ENCODE data around the gene PTPRM.

PTPRM gene

DNA sequence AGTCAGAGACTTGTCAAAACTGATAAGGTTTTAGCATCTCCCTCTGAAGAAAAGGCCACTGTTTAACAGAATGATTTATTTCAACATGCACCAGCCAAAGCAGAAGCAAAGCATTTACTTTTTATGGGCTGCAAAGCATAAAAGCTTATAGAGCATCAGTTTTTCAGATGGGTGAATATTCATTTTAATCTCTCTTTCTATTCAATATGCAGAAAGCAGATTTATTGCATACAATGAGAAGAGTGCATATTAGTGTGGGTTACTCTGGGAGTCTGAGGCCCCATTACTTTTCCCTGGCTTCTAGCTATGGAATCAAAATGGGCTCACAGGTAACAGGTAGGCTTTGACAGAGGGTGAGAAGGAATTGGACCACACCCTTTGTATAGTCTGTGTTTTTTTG is 9.0 kb downstream of the PTPRM start:
- H3K79me2 ChIP-seq (ENCODE audit: insufficient read depth, low read length): no peaks in the 10 kb centered on the region
- H4K20me1 ChIP-seq (ENCODE audit: insufficient read depth, low read length): no peaks in the 10 kb centered on the region
- ATAC-seq (ENCODE audit: insufficient read depth, low read depth) (no peak), DNase-seq (no peak)
- no peaks in the 10 kb centered on the region for H3K9me3 ChIP-seq (ENCODE audit: insufficient read depth, low read length, severe bottlenecking)
- H3K27ac ChIP-seq (ENCODE audit: low read length): no peak overlapping the region
- no peak overlapping the region for H3K9ac ChIP-seq (ENCODE audit: low read depth, low read length)
- no peak overlapping the region for H3K4me2 ChIP-seq (ENCODE audit: insufficient read depth, low read length)
- H3K36me3 ChIP-seq (ENCODE audit: insufficient read depth, low read length): no peaks in the 10 kb centered on the region
- H3K4me3 ChIP-seq (ENCODE audit: low read depth in 1 of 2, low read length in 2 of 2): no peak overlapping the region
- no peak overlapping the region for H2AFZ ChIP-seq (ENCODE audit: low read depth, low read length)
- H3K27me3 ChIP-seq (ENCODE audit: insufficient read depth, low read length, poor library complexity): no peaks in the 10 kb centered on the region
- TF ChIP-seq, protein P1, sequence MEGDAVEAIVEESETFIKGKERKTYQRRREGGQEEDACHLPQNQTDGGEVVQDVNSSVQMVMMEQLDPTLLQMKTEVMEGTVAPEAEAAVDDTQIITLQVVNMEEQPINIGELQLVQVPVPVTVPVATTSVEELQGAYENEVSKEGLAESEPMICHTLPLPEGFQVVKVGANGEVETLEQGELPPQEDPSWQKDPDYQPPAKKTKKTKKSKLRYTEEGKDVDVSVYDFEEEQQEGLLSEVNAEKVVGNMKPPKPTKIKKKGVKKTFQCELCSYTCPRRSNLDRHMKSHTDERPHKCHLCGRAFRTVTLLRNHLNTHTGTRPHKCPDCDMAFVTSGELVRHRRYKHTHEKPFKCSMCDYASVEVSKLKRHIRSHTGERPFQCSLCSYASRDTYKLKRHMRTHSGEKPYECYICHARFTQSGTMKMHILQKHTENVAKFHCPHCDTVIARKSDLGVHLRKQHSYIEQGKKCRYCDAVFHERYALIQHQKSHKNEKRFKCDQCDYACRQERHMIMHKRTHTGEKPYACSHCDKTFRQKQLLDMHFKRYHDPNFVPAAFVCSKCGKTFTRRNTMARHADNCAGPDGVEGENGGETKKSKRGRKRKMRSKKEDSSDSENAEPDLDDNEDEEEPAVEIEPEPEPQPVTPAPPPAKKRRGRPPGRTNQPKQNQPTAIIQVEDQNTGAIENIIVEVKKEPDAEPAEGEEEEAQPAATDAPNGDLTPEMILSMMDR (IDR thresholded peaks at IDR 0.05; ENCODE audit: borderline replicate concordance, extremely low read depth, low read length, poor library complexity, severe bottlenecking): no peak
- TF ChIP-seq EZH2 (IDR thresholded peaks at IDR 0.05; ENCODE audit: borderline replicate concordance, low read depth, low read length, severe bottlenecking): no peak
- H3K4me1 ChIP-seq (ENCODE audit: insufficient read depth, low read length): no peaks in the 10 kb centered on the region

DNA sequence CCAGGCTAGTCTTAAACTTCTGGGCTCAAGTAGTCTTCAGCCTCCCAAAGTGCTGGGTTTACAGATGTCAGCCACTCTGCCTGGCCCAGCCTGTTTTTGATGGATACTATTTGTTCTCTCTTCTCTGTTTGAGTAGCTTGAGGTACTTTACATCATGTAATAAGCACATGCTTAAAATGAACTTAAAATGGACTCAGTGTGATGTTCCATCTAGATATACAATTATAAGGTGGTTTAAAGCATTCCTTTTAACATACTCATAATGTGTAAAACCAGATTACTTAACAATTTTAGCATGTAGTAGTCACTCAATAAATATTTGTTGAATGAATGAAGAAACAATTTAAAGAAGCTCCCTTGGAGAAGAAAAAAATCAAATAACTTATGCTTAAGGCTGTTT is 9.6 kb downstream of the PTPRM start:
- Histone ChIP-seq H4K20me1 (ENCODE audit: insufficient read depth, low read length) (no peaks in the 10 kb centered on the region), H3K4me3 (ENCODE audit: low read depth in 1 of 2, low read length in 2 of 2) (no peak overlapping the region), H3K4me1 (ENCODE audit: insufficient read depth, low read length) (no peaks in the 10 kb centered on the region), H3K79me2 (ENCODE audit: insufficient read depth, low read length) (no peaks in the 10 kb centered on the region), H3K36me3 (ENCODE audit: insufficient read depth, low read length) (no peaks in the 10 kb centered on the region), H3K4me2 (ENCODE audit: insufficient read depth, low read length) (no peak overlapping the region), H3K9me3 (ENCODE audit: insufficient read depth, low read length, severe bottlenecking) (no peaks in the 10 kb centered on the region), H2AFZ (ENCODE audit: low read depth, low read length) (no peak overlapping the region), H3K27me3 (ENCODE audit: insufficient read depth, low read length, poor library complexity) (no peaks in the 10 kb centered on the region), H3K9ac (ENCODE audit: low read depth, low read length) (no peak overlapping the region), H3K27ac (ENCODE audit: low read length) (no peak overlapping the region)
- ATAC-seq (ENCODE audit: insufficient read depth, low read depth) (no peak), DNase-seq (no peak)
- TF ChIP-seq, protein P1 (IDR thresholded peaks at IDR 0.05; ENCODE audit: borderline replicate concordance, extremely low read depth, low read length, poor library complexity, severe bottlenecking): no peak
- no peak for TF ChIP-seq EZH2 (IDR thresholded peaks at IDR 0.05; ENCODE audit: borderline replicate concordance, low read depth, low read length, severe bottlenecking)

DNA sequence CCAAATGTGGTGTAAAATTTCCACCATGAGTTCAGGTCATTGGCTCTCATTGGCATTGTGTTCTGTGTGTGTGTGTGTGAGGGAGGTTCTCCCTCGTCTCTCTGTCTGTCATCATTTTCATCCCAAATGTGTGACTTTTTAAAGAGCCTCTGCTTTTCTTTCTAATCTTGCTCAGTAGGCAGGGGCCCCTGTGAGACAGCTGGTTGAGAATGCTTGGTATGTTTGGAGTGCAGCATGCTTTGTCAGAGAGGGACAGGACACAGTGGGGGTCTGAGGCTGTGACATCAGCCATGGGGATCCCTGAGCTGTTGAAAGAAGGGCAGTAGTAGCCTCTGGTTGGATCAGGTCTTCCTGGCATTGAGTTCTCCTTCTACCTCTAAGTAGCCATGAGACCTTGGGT is 10.6 kb downstream of the PTPRM start:
- DNase-seq (no peak), ATAC-seq (ENCODE audit: insufficient read depth, low read depth) (no peak)
- no peak for TF ChIP-seq EZH2 (IDR thresholded peaks at IDR 0.05; ENCODE audit: borderline replicate concordance, low read depth, low read length, severe bottlenecking)
- TF ChIP-seq, protein P1 (IDR thresholded peaks at IDR 0.05; ENCODE audit: borderline replicate concordance, extremely low read depth, low read length, poor library complexity, severe bottlenecking): no peak
- Histone ChIP-seq H3K9ac (ENCODE audit: low read depth, low read length) (no peak overlapping the region), H2AFZ (ENCODE audit: low read depth, low read length) (no peak overlapping the region), H3K36me3 (ENCODE audit: insufficient read depth, low read length) (no peaks in the 10 kb centered on the region), H3K27ac (ENCODE audit: low read length) (no peak overlapping the region), H3K79me2 (ENCODE audit: insufficient read depth, low read length) (no peaks in the 10 kb centered on the region), H4K20me1 (ENCODE audit: insufficient read depth, low read length) (no peaks in the 10 kb centered on the region), H3K4me3 (ENCODE audit: low read depth in 1 of 2, low read length in 2 of 2) (no peak overlapping the region), H3K4me1 (ENCODE audit: insufficient read depth, low read length) (no peaks in the 10 kb centered on the region), H3K4me2 (ENCODE audit: insufficient read depth, low read length) (no peak overlapping the region), H3K27me3 (ENCODE audit: insufficient read depth, low read length, poor library complexity) (no peaks in the 10 kb centered on the region), H3K9me3 (ENCODE audit: insufficient read depth, low read length, severe bottlenecking) (no peaks in the 10 kb centered on the region)

Data from DND-41 (cell line).